ENCODE data around the gene TMEM31. TPM values are rescaled to one million over a fixed set of nuclear protein-coding genes. Genes with fewer than 3 reads are reported as not detected.

Gene TMEM31
- total and polyA plus RNA-seq, 2 donors (not counting 1 experiment from before 2014, with no cell fraction given), result 0.25 TPM; not detected in 1

GRCh38 chrX:103726477-103726876 lies 15.8 kb downstream of the TMEM31 start:
- H3K27ac ChIP-seq (ENCODE audit: low read length in 2 of 2), result no peak overlapping the region
- H3K27me3 ChIP-seq (replicated peaks in 1 of 4; ENCODE audit: control extremely low read depth in 1 of 4, control insufficient read depth in 3 of 4, insufficient read depth in 4 of 4, low read length in 3 of 4), result peaks cover 0 to 3% (median 0%) of the 10 kb centered on the region in 4 experiments
- no peak overlapping the region for H3K4me3 ChIP-seq (ENCODE audit: control extremely low read depth in 1 of 5, extremely low read depth in 1 of 5, insufficient read depth in 1 of 5, low read depth in 2 of 5, low read length in 4 of 5)
- CTCF ChIA-PET, result interaction anchor here (0.7 kb wide), 1 partner anchor 10 kb away, joined by 3 read pairs; no protein-coding TSS in a partner anchor
- POLR2A ChIA-PET, result no interaction called here
- H3K9me3 ChIP-seq (ENCODE audit: control extremely low read depth in 1 of 3, control insufficient read depth in 2 of 3, insufficient read depth in 1 of 3, low read length in 2 of 3), result no peaks in the 10 kb centered on the region
- ATAC-seq (ENCODE audit: low read depth) (no peak), DNase-seq (no peak)
- H3K4me2 ChIP-seq (replicated peaks; ENCODE audit: low read depth, low read length, poor library complexity, severe bottlenecking), result no peak overlapping the region
- Mint-ChIP-seq H3K27me3 (no peaks in the 10 kb centered on the region), H3K27ac (no peak overlapping the region), H3K9me3 (ENCODE audit: insufficient read depth) (no peaks in the 10 kb centered on the region), H3K4me3 (no peak overlapping the region), H3K4me1 (peaks cover 7% of the 10 kb centered on the region)
- no peaks in the 10 kb centered on the region for H3K36me3 ChIP-seq (replicated peaks in 1 of 2; ENCODE audit: control extremely low read depth in 1 of 2, control insufficient read depth in 1 of 2, extremely low read depth in 1 of 2, insufficient read depth in 2 of 2, low read length in 1 of 2)
- H3K79me2 ChIP-seq (ENCODE audit: control insufficient read depth, insufficient read depth, low read length), result no peaks in the 10 kb centered on the region
- H3K9ac ChIP-seq (ENCODE audit: low read length), result no peak overlapping the region
- H4K20me1 ChIP-seq (ENCODE audit: control insufficient read depth, insufficient read depth, low read length, poor library complexity, severe bottlenecking), result no peaks in the 10 kb centered on the region
- WGBS (ENCODE audit: insufficient coverage), result 76% methylated on average over 5 of the region's 5 CpGs
- H3K4me1 ChIP-seq (ENCODE audit: control insufficient read depth in 2 of 2, insufficient read depth in 2 of 2, low read length in 2 of 2), result no peaks in the 10 kb centered on the region
- H2AFZ ChIP-seq (ENCODE audit: insufficient read depth, low read depth, low read length, poor library complexity, severe bottlenecking), result no peak overlapping the region
- no peak for TF ChIP-seq EZH2 (IDR thresholded peaks at IDR 0.05; ENCODE audit: borderline replicate concordance, insufficient read depth, low read depth, low read length, poor library complexity, severe bottlenecking)
- TF ChIP-seq CTCF (IDR thresholded peaks at IDR 0.05), result no peak
- intact Hi-C loops (cut with micrococcal nuclease), result no loop called here

- TF ChIP-seq CTCF (IDR thresholded peaks at IDR 0.05), result no peak
- H3K9me3 Mint-ChIP-seq (ENCODE audit: insufficient read depth), result no peaks in the 10 kb centered on the region
- WGBS (ENCODE audit: insufficient coverage), result no CpG with 5 or more reads among the region's 4 CpGs
Measured at GRCh38 chrX:103727115-103727514, 16.4 kb downstream of the TMEM31 start.

More at GRCh38 chrX:103727115-103727514, 16.4 kb downstream of the TMEM31 start:
- Histone ChIP-seq H3K27me3 (replicated peaks in 1 of 4; ENCODE audit: control extremely low read depth in 1 of 4, control insufficient read depth in 3 of 4, insufficient read depth in 4 of 4, low read length in 3 of 4) (peaks cover 0 to 3% (median 0%) of the 10 kb centered on the region in 4 experiments), H3K4me2 (replicated peaks; ENCODE audit: low read depth, low read length, poor library complexity, severe bottlenecking) (no peak overlapping the region), H3K79me2 (ENCODE audit: control insufficient read depth, insufficient read depth, low read length) (no peaks in the 10 kb centered on the region), H3K9me3 (ENCODE audit: control extremely low read depth in 1 of 3, control insufficient read depth in 2 of 3, insufficient read depth in 1 of 3, low read length in 2 of 3) (no peaks in the 10 kb centered on the region), H4K20me1 (ENCODE audit: control insufficient read depth, insufficient read depth, low read length, poor library complexity, severe bottlenecking) (no peaks in the 10 kb centered on the region), H3K36me3 (replicated peaks in 1 of 2; ENCODE audit: control extremely low read depth in 1 of 2, control insufficient read depth in 1 of 2, extremely low read depth in 1 of 2, insufficient read depth in 2 of 2, low read length in 1 of 2) (no peaks in the 10 kb centered on the region), H3K4me1 (ENCODE audit: control insufficient read depth in 2 of 2, insufficient read depth in 2 of 2, low read length in 2 of 2) (no peaks in the 10 kb centered on the region), H3K9ac (ENCODE audit: low read length) (no peak overlapping the region), H3K27ac (ENCODE audit: low read length in 2 of 2) (no peak overlapping the region), H2AFZ (ENCODE audit: insufficient read depth, low read depth, low read length, poor library complexity, severe bottlenecking) (no peak overlapping the region), H3K4me3 (ENCODE audit: control extremely low read depth in 1 of 5, extremely low read depth in 1 of 5, insufficient read depth in 1 of 5, low read depth in 2 of 5, low read length in 4 of 5) (no peak overlapping the region)
- Mint-ChIP-seq H3K27me3 (no peaks in the 10 kb centered on the region), H3K4me3 (no peak overlapping the region), H3K4me1 (peaks cover 7% of the 10 kb centered on the region), H3K27ac (no peak overlapping the region)
- DNase-seq, result no peak
- ChIA-PET POLR2A (no interaction called here), CTCF (interaction anchor here (0.7 kb wide), 1 partner anchor 9 kb away, joined by 3 read pairs; no protein-coding TSS in a partner anchor)
- intact Hi-C loops (cut with micrococcal nuclease), result no loop called here
- no peak for ATAC-seq (ENCODE audit: low read depth)

Measured in B cell (primary cell).